H1 (cell line): ENCODE data around the gene CIRBP. TPM values are rescaled to one million over a fixed set of nuclear protein-coding genes. Genes with fewer than 3 reads are reported as not detected.

Experiments used
- CBX8 ChIP-seq: fragments of 300-800, 300-1000 bp; sonication (generic); IDR thresholded peaks from 2 replicates; pipeline ENCODE4 v1.7.1; 2016; ENCODE audit warnings: low read depth, low read length, borderline replicate concordance
- CHD7 ChIP-seq: fragments of 300-600 bp; sonication (generic); IDR thresholded peaks from 2 replicates; pipeline ENCODE4 v1.7.1; 2012; ENCODE audit warnings: low read length, moderate library complexity, mild to moderate bottlenecking, inconsistent platforms; ENCODE audit not compliant: insufficient replicate concordance
- KDM1A ChIP-seq: fragments of 200-600, 300-600 bp; sonication (generic); IDR thresholded peaks from 2 replicates; pipeline ENCODE4 v1.7.1; 2016; ENCODE audit warnings: mild to moderate bottlenecking, low read length, borderline replicate concordance
- MAX ChIP-seq: IDR thresholded peaks from 2 replicates; pipeline ENCODE4 v1.6.1; 2012; ENCODE audit warnings: inconsistent platforms
- RFX5 ChIP-seq: IDR thresholded peaks from 2 replicates; pipeline ENCODE4 v1.6.1; 2011; ENCODE audit warnings: low read depth, low read length, improper control_type of control experiment, borderline replicate concordance
- RXRA ChIP-seq: IDR thresholded peaks from 2 replicates; pipeline ENCODE4 v1.6.1; 2011; ENCODE audit warnings: low read depth, mild to moderate bottlenecking, low read length, moderate library complexity; ENCODE audit not compliant: insufficient read depth
- polyA plus RNA-seq, 7 experiments: library from polyadenylated mRNA; depleted of rRNA in 3 of 7; stranded (reverse) in 5 of 7; unstranded in 2 of 7; fragments of >200 nt in 5 of 7; fragments of 200-250 nt in 2 of 7; gene quantifications; 1 replicate in 5 of 7; 2 replicates in 1 of 7; 4 replicates in 1 of 7; pipeline versions ENCODE4 v1.2.1 to v1.2.3, GENCODE V29; 2011 to 2013; ENCODE audit warnings: missing spikeins in 2 of 7, mixed read lengths in 2 of 7
- total RNA-seq: library from RNA; stranded (reverse); fragmentation: NEBNext Ultra II Directional; extraction: Animal tissue kit (Norgen Biotek cat#: 25700); gene quantifications from 2 replicates; pipeline ENCODE4 v1.2.1, GENCODE V29; 2021

The CIRBP gene
- total and polyA plus RNA-seq, 2 of the 8 experiments (the other 6 are each of a cell fraction or from before 2014, with no cell fraction given): 175 to 199 TPM

GRCh38 chr19:1219786-1220476 is 49.2 kb upstream of the CIRBP start (continued):
- TF ChIP-seq CHD7 (no peak), MAX (no peak), RXRA (no peak), KDM1A (no peak), CBX8 (no peak), RFX5 (no peak)
